HG02678 (cell line): Measurements from ENCODE around the gene GSTK1.
"Not testable (repeated sequence)": the region's sequence is repeated elsewhere in the genome, so short reads cannot be mapped to it uniquely, and the experiment has no call there.

Source experiments
- ATAC-seq: cut with Tn5 transposase; IDR thresholded peaks from one replicate; pipeline ENCODE4 v1.9.1; 2021; ENCODE audit warnings: mild to moderate bottlenecking, moderate library complexity; ENCODE audit not compliant: unreplicated experiment

GSTK1 gene

GRCh38 chr7:143269251-143269650 is 6.0 kb downstream of the GSTK1 start:
- ATAC-seq: no peak

- ATAC-seq: no peak
These were observed 8.0 kb downstream of the GSTK1 start for GRCh38 chr7:143271240-143271639.

GRCh38 chr7:143272871-143273270 is 9.6 kb downstream of the GSTK1 start:
- ATAC-seq: no peak

- ATAC-seq: no peak
These were observed 16.2 kb downstream of the GSTK1 start for GRCh38 chr7:143279186-143280098.

- no peak for ATAC-seq
These were observed 16.9 kb downstream of the GSTK1 start for GRCh38 chr7:143280160-143280559.

GRCh38 chr7:143280566-143280965 is 17.3 kb downstream of the GSTK1 start:
- no peak for ATAC-seq

GRCh38 chr7:143281529-143281928 is 18.3 kb downstream of the GSTK1 start:
- no peak for ATAC-seq

GRCh38 chr7:143282124-143282523 is 18.9 kb downstream of the GSTK1 start:
- no peak for ATAC-seq

- ATAC-seq: no peak
These were observed 20.1 kb downstream of the GSTK1 start for GRCh38 chr7:143283381-143283780.

- ATAC-seq: no peak
These were observed 21.6 kb downstream of the GSTK1 start, which contains the start of gene TMEM139 for GRCh38 chr7:143284591-143285469. Gene TMEM139, plus strand, starts transcription at chr7:143284958. Its CDS starts 1,000 bp downstream, at chr7:143285958.

GRCh38 chr7:143285470-143285778 is 22.2 kb downstream of the GSTK1 start:
- no peak for ATAC-seq

- ATAC-seq: no peak
These were observed 22.7 kb downstream of the GSTK1 start for GRCh38 chr7:143285806-143286521.

GRCh38 chr7:143286522-143286890 is 23.3 kb downstream of the GSTK1 start:
- no peak for ATAC-seq

- ATAC-seq: no peak
These were observed 24.2 kb downstream of the GSTK1 start for GRCh38 chr7:143287339-143287934.

GRCh38 chr7:143287935-143288826 is 24.9 kb downstream of the GSTK1 start, which contains the start of gene CASP2:
Gene CASP2, plus strand, starts transcription at chr7:143288351. Its CDS starts 105 bp downstream, at chr7:143288456.
- peak; percentile 89 for ATAC-seq

- no peak for ATAC-seq
These were observed 25.6 kb downstream of the GSTK1 start for GRCh38 chr7:143288836-143289235.

GRCh38 chr7:143289421-143289820 is 26.2 kb downstream of the GSTK1 start:
- ATAC-seq: no peak

- not testable (repeated sequence) for ATAC-seq
These were observed 26.6 kb downstream of the GSTK1 start for GRCh38 chr7:143289888-143290287.

- ATAC-seq: no peak
These were observed 27.1 kb downstream of the GSTK1 start for GRCh38 chr7:143290293-143290692.

GRCh38 chr7:143292876-143293275 is 29.6 kb downstream of the GSTK1 start:
- no peak for ATAC-seq
